GM10266 (cell line): Measurements from ENCODE around the gene ACADL.

Experiments used
- DNase-seq: peaks from one replicate; pipeline ENCODE4 v3.0.0; 2012; ENCODE audit errors: extremely low spot score
- TF ChIP-seq, protein P1 (sequence below): IDR thresholded peaks from 2 replicates; pipeline ENCODE4 v1.5.1; 2012; ENCODE audit warnings: mild to moderate bottlenecking, low read depth; ENCODE audit not compliant: control insufficient read depth, insufficient read depth; ENCODE audit errors: missing control alignments

ACADL gene

DNA sequence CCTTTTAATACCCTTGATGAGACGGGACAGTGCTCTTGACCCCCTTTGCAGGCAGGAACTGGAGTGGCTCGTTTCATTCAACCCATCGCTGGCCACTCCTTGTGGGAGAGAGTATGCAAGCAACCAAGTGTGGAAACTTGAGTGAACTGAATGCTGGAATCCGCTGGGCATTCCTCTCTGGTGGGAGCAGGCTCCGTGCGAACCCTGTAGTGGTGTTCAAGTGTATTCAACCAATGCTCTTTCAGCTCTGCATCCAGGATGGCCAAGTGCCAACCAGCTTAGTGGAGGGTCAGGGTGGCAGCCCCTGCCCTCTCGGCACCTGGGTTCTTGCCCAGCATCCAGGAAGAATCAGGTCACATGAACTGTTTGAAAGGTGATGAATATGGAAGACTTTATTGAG is 3.3 kb upstream of the ACADL start:
- TF ChIP-seq, protein P1, sequence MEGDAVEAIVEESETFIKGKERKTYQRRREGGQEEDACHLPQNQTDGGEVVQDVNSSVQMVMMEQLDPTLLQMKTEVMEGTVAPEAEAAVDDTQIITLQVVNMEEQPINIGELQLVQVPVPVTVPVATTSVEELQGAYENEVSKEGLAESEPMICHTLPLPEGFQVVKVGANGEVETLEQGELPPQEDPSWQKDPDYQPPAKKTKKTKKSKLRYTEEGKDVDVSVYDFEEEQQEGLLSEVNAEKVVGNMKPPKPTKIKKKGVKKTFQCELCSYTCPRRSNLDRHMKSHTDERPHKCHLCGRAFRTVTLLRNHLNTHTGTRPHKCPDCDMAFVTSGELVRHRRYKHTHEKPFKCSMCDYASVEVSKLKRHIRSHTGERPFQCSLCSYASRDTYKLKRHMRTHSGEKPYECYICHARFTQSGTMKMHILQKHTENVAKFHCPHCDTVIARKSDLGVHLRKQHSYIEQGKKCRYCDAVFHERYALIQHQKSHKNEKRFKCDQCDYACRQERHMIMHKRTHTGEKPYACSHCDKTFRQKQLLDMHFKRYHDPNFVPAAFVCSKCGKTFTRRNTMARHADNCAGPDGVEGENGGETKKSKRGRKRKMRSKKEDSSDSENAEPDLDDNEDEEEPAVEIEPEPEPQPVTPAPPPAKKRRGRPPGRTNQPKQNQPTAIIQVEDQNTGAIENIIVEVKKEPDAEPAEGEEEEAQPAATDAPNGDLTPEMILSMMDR, result no peak
- DNase-seq, result no peak

- TF ChIP-seq, protein P1, result no peak
- no peak for DNase-seq
Measured at GRCh38 chr2:210227290-210228088, 2.2 kb upstream of the ACADL start.

- TF ChIP-seq, protein P1, result no peak
- DNase-seq, result no peak
Measured at GRCh38 chr2:210226223-210226622, 976 bp upstream of the ACADL start.

DNA sequence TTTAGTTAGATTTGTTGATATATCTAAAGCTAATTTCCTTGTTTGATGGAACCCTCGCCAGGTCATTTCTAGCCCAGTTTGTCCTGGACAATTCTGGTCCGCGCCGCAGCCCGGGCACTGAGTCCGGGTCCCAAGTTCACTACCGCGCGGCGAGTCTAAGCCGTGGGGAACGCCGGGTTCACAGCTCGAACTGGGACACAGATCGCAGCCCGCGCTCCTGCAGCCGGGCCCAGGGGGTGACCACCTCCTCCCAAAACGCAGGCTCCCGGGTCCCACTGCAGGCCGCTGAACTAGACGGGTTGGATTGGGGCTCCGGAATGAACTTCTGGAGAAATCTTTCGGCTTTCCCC is 681 bp downstream of the ACADL start:
- no peak for DNase-seq
- TF ChIP-seq, protein P1, result no peak

- no peak for DNase-seq
- TF ChIP-seq, protein P1, result no peak
Measured at GRCh38 chr2:210215120-210215519, 10.1 kb downstream of the ACADL start.

DNA sequence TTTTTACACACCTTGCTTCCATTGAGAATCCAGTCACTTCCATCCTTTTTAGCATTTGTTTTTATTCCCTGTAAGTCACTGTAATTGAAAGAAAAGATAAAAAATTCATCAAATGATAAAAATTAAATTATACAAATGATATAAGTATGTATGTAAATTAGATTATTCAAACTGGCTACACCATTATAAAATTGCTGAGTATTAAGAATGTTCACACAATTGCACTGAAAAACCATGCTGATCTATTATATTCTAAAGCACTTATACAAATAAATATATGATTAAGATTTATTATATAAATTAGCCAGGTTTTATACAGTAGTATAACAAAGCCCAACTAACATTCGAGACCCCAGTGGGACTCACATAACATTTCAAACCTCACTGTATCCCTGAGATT is 15.1 kb downstream of the ACADL start:
- TF ChIP-seq, protein P1, result no peak
- DNase-seq, result no peak

DNA sequence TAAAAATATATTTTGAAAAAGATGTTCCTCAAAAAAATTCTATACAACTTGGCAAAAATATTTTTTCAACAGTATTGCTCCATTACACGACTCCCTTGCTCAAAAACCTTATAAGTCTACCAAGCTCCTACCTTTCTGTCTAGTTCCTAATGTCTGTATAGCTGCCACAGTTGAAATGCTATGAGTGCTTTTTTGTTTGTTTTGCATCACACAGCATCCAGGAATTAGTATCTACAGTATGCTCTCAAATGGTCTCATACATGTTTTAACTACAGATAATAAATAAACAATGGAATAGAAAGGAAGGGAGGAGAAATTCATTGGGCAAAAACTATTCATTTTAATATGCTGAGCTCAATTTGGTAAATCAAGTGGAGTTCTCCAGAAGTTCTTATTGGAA is 17.3 kb downstream of the ACADL start:
- TF ChIP-seq, protein P1, result no peak
- DNase-seq, result no peak
